Neural cell (in vitro differentiated cells): ENCODE results near the gene ST8SIA4. TPM values are rescaled to one million over a fixed set of nuclear protein-coding genes. Genes with fewer than 3 reads are reported as not detected.

Experiments used
- H2AFZ ChIP-seq: fragments of 200-600, 300-800 bp; sonication (generic), shearing (Covaris generic); 2 replicates; pipeline ENCODE4 v1.6.0; 2014; ENCODE audit warnings: low read depth, mild to moderate bottlenecking, antibody characterized with exemption, low read length, moderate library complexity
- H3F3A ChIP-seq: fragments of 200-600 bp; shearing (Covaris generic); 2 replicates; pipeline ENCODE4 v1.6.1; 2016; ENCODE audit warnings: mild to moderate bottlenecking, moderate library complexity, mixed read lengths, antibody characterized with exemption, low read length; ENCODE audit not compliant: insufficient read depth, poor library complexity, severe bottlenecking
- H3K27ac ChIP-seq: fragments of 200-600, 300-800 bp; sonication (generic), shearing (Covaris generic); 2 replicates; pipeline ENCODE4 v1.5.1; 2014; ENCODE audit warnings: mild to moderate bottlenecking, low read length, moderate library complexity
- H3K27me3 ChIP-seq: fragments of 300-800, 200-600 bp; sonication (generic), shearing (Covaris generic); 2 replicates; pipeline ENCODE4 v1.6.0; 2014; ENCODE audit warnings: mild to moderate bottlenecking, low read depth, low read length, moderate library complexity; ENCODE audit not compliant: insufficient read depth
- H3K36me3 ChIP-seq: fragments of 300-800, 200-600 bp; sonication (generic), shearing (Covaris generic); 2 replicates; pipeline ENCODE4 v1.5.1; 2014; ENCODE audit warnings: mild to moderate bottlenecking, antibody characterized with exemption, low read length, moderate library complexity; ENCODE audit not compliant: insufficient read depth
- H3K4me2 ChIP-seq: fragments of 300-800, 200-600 bp; sonication (generic), shearing (Covaris generic); 2 replicates; pipeline ENCODE4 v1.6.0; 2014; ENCODE audit warnings: mild to moderate bottlenecking, low read length
- H3K4me3 ChIP-seq: fragments of 300-800, 200-600 bp; sonication (generic), shearing (Covaris generic); 2 replicates; pipeline ENCODE4 v1.5.1; 2014; ENCODE audit warnings: mild to moderate bottlenecking, low read length, moderate library complexity
- H3K79me2 ChIP-seq: fragments of 200-600 bp; shearing (Covaris generic); replicated peaks from 2 replicates; pipeline ENCODE4 v1.6.0; 2014; ENCODE audit warnings: mild to moderate bottlenecking, low read length, moderate library complexity; ENCODE audit not compliant: insufficient read depth
- H3K9ac ChIP-seq: fragments of 300-800, 200-600 bp; sonication (generic), shearing (Covaris generic); 2 replicates; pipeline ENCODE4 v1.6.1; 2016; ENCODE audit warnings: mild to moderate bottlenecking, low read length, mixed read lengths
- H3K9me2 ChIP-seq: fragments of 200-600 bp; shearing (Covaris generic); 2 replicates; pipeline ENCODE4 v1.6.1; 2016; ENCODE audit warnings: mild to moderate bottlenecking, low read length, mixed read lengths; ENCODE audit not compliant: insufficient read depth
- H3K9me3 ChIP-seq: fragments of 200-600, 300-800 bp; sonication (generic), shearing (Covaris generic); 2 replicates; pipeline ENCODE4 v1.6.1; 2016; ENCODE audit warnings: mild to moderate bottlenecking, mixed run types, low read length, moderate library complexity, mixed read lengths
- H4K20me1 ChIP-seq: fragments of 200-600 bp; shearing (Covaris generic); 2 replicates; pipeline ENCODE4 v1.6.1; 2016; ENCODE audit warnings: mild to moderate bottlenecking, mixed run types; ENCODE audit not compliant: insufficient read depth
- EP300 ChIP-seq: fragments of 450-650 bp; conservative IDR thresholded peaks from 2 replicates; pipeline ENCODE4 v1.6.1; 2014; ENCODE audit warnings: antibody characterized with exemption, mild to moderate bottlenecking, moderate library complexity; ENCODE audit not compliant: poor library complexity, severe bottlenecking
- EZH2 ChIP-seq: fragments of 200-600, 300-800 bp; shearing (Covaris generic), sonication (generic); IDR thresholded peaks from 2 replicates; pipeline ENCODE4 v1.6.1; 2014; ENCODE audit warnings: antibody characterized with exemption, low read length, borderline replicate concordance, mild to moderate bottlenecking; ENCODE audit not compliant: insufficient read depth, poor library complexity, severe bottlenecking
- MXI1 ChIP-seq: fragments of 450-650 bp; conservative IDR thresholded peaks from 2 replicates; pipeline ENCODE4 v1.6.1; 2014; ENCODE audit warnings: antibody characterized with exemption, mild to moderate bottlenecking; ENCODE audit not compliant: poor library complexity, severe bottlenecking
- POLR2AphosphoS5 ChIP-seq: IDR thresholded peaks from 2 replicates; pipeline ENCODE4 v1.6.1; 2012
- RAD21 ChIP-seq: fragments of 450-650 bp; conservative IDR thresholded peaks from 2 replicates; pipeline ENCODE4 v1.6.1; 2014; ENCODE audit warnings: antibody characterized with exemption, mild to moderate bottlenecking, moderate library complexity
- SMC3 ChIP-seq: fragments of 450-650 bp; conservative IDR thresholded peaks from 2 replicates; pipeline ENCODE4 v1.6.1; 2014; ENCODE audit warnings: antibody characterized with exemption, mild to moderate bottlenecking, moderate library complexity; ENCODE audit not compliant: poor library complexity
- TAF1 ChIP-seq: IDR thresholded peaks from 2 replicates; pipeline ENCODE4 v1.6.1; 2012; ENCODE audit warnings: low read depth
- polyA plus RNA-seq: library from polyadenylated mRNA; depleted of rRNA; stranded (reverse); fragments of >200 nt; gene quantifications from 2 replicates; pipeline ENCODE4 v1.2.3, GENCODE V29; 2014
- TF ChIP-seq, protein P1 (sequence below): IDR thresholded peaks from 2 replicates; pipeline ENCODE4 v1.6.1; 2012; ENCODE audit warnings: borderline replicate concordance
- TF ChIP-seq, protein P2 (sequence below): fragments of 450-650 bp; IDR thresholded peaks from 2 replicates; pipeline ENCODE4 v1.5.1; 2014; ENCODE audit warnings: antibody characterized with exemption, mild to moderate bottlenecking, moderate library complexity; ENCODE audit not compliant: poor library complexity, severe bottlenecking

The ST8SIA4 gene
- polyA plus RNA-seq, 1 donor from 2014 or later, result 15.6 TPM

DNA sequence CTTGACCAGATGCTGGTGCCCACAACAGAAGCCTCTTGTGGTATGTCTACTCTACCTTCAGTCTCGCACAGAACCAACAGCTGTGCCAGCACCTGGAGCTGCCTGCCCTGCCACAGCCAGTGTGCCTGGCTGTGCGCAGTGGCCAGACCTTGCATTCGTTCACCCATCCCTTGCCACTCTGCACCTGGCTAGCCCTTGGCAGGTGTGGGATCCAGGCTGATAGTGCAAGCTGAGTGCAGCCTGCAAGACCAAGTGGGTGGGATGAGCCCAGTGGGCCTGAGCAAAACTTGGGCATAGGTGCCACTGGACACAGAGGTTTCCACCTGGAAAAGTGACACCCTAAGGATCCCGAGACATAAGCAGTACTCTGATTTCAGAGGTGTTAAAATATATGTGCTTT, 108.2 kb downstream of the ST8SIA4 start:
- Histone ChIP-seq H3K4me2 (no peak overlapping the region), H3K9me2 (no peaks in the 10 kb centered on the region), H3K9ac (no peak overlapping the region), H3K27me3 (no peaks in the 10 kb centered on the region), H3K79me2 (no peaks in the 10 kb centered on the region), H3K36me3 (no peaks in the 10 kb centered on the region), H3F3A (no peaks in the 10 kb centered on the region), H3K27ac (no peak overlapping the region), H3K9me3 (no peaks in the 10 kb centered on the region), H3K4me3 (no peak overlapping the region), H2AFZ (no peak overlapping the region), H4K20me1 (no peaks in the 10 kb centered on the region)
- TF ChIP-seq, protein P1, sequence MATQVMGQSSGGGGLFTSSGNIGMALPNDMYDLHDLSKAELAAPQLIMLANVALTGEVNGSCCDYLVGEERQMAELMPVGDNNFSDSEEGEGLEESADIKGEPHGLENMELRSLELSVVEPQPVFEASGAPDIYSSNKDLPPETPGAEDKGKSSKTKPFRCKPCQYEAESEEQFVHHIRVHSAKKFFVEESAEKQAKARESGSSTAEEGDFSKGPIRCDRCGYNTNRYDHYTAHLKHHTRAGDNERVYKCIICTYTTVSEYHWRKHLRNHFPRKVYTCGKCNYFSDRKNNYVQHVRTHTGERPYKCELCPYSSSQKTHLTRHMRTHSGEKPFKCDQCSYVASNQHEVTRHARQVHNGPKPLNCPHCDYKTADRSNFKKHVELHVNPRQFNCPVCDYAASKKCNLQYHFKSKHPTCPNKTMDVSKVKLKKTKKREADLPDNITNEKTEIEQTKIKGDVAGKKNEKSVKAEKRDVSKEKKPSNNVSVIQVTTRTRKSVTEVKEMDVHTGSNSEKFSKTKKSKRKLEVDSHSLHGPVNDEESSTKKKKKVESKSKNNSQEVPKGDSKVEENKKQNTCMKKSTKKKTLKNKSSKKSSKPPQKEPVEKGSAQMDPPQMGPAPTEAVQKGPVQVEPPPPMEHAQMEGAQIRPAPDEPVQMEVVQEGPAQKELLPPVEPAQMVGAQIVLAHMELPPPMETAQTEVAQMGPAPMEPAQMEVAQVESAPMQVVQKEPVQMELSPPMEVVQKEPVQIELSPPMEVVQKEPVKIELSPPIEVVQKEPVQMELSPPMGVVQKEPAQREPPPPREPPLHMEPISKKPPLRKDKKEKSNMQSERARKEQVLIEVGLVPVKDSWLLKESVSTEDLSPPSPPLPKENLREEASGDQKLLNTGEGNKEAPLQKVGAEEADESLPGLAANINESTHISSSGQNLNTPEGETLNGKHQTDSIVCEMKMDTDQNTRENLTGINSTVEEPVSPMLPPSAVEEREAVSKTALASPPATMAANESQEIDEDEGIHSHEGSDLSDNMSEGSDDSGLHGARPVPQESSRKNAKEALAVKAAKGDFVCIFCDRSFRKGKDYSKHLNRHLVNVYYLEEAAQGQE, result no peak
- TF ChIP-seq, protein P2, sequence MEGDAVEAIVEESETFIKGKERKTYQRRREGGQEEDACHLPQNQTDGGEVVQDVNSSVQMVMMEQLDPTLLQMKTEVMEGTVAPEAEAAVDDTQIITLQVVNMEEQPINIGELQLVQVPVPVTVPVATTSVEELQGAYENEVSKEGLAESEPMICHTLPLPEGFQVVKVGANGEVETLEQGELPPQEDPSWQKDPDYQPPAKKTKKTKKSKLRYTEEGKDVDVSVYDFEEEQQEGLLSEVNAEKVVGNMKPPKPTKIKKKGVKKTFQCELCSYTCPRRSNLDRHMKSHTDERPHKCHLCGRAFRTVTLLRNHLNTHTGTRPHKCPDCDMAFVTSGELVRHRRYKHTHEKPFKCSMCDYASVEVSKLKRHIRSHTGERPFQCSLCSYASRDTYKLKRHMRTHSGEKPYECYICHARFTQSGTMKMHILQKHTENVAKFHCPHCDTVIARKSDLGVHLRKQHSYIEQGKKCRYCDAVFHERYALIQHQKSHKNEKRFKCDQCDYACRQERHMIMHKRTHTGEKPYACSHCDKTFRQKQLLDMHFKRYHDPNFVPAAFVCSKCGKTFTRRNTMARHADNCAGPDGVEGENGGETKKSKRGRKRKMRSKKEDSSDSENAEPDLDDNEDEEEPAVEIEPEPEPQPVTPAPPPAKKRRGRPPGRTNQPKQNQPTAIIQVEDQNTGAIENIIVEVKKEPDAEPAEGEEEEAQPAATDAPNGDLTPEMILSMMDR, result no peak
- TF ChIP-seq POLR2AphosphoS5, result no peak
- no peak for TF ChIP-seq EZH2
- no peak for TF ChIP-seq RAD21
- TF ChIP-seq MXI1, result no peak
- no peak for TF ChIP-seq TAF1
- no peak for TF ChIP-seq SMC3
- TF ChIP-seq EP300, result no peak

DNA sequence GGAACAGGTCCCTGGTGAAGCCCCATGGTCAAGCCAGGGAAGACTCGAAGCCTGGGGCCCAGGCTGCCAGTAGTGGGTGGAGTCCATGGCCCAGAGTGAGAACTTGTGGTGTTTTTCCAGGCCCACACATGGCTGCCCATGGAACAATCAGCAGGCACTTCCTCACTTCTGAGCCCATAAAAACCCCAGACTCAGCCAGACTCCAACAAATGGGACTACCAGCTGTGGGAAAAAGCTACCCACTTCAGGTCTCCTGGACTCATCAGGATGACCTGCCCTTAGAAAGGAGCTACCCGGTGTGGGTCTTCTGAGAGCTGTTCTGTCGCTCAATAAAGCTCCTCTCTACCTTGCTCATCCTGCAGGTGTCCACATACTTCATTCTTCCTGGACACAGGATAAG, 108.9 kb downstream of the ST8SIA4 start:
- H3K27ac ChIP-seq, result no peak overlapping the region
- no peaks in the 10 kb centered on the region for H3K27me3 ChIP-seq
- no peak for TF ChIP-seq SMC3
- H3K79me2 ChIP-seq, result no peaks in the 10 kb centered on the region
- no peak overlapping the region for H3K4me3 ChIP-seq
- no peaks in the 10 kb centered on the region for H3K9me3 ChIP-seq
- H3K4me2 ChIP-seq, result no peak overlapping the region
- H3F3A ChIP-seq, result no peaks in the 10 kb centered on the region
- no peaks in the 10 kb centered on the region for H4K20me1 ChIP-seq
- H3K9ac ChIP-seq, result no peak overlapping the region
- no peak overlapping the region for H2AFZ ChIP-seq
- H3K9me2 ChIP-seq, result no peaks in the 10 kb centered on the region
- H3K36me3 ChIP-seq, result no peaks in the 10 kb centered on the region

DNA sequence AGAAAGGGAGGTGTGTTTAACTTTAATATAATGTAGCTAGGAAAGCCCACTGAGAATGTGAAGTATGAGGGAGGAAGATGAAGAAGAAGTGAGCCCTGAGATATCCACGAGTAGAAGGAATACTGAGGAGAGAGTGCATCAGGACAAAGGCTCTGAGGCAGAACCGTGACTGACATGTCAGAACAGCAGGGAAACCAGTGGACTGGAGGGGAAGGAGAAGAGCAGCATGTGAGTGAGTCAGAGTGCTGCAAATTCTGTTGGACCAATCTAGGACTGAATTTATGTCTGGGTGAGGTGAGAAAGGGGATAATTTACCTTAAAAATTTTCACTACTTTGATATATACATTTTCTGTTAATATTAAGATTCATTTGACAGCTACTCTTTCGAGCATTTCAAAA, 110.3 kb downstream of the ST8SIA4 start:
- no peaks in the 10 kb centered on the region for H4K20me1 ChIP-seq
- H3K9me2 ChIP-seq, result no peaks in the 10 kb centered on the region
- no peaks in the 10 kb centered on the region for H3K79me2 ChIP-seq
- no peak overlapping the region for H3K4me2 ChIP-seq
- H3K36me3 ChIP-seq, result no peaks in the 10 kb centered on the region
- no peaks in the 10 kb centered on the region for H3K9me3 ChIP-seq
- TF ChIP-seq EZH2, result no peak
- no peak for TF ChIP-seq TAF1
- TF ChIP-seq EP300, result no peak
- TF ChIP-seq POLR2AphosphoS5, result no peak
- TF ChIP-seq MXI1, result no peak
- TF ChIP-seq, protein P1, result no peak
- no peak for TF ChIP-seq RAD21
- no peak for TF ChIP-seq SMC3
- TF ChIP-seq, protein P2, result no peak
- no peaks in the 10 kb centered on the region for H3F3A ChIP-seq
- no peak overlapping the region for H3K9ac ChIP-seq
- H3K4me3 ChIP-seq, result no peak overlapping the region
- no peaks in the 10 kb centered on the region for H3K27me3 ChIP-seq
- no peak overlapping the region for H2AFZ ChIP-seq
- no peak overlapping the region for H3K27ac ChIP-seq
